Measurements from ENCODE around the gene PLPP1.

The PLPP1 gene

GRCh38 chr5:55441954-55442353 lies 92.8 kb downstream of the PLPP1 start:
- no peaks in the 10 kb centered on the region for H3K4me1 Mint-ChIP-seq (ENCODE audit: low read depth in 2 of 2)
- H3K36me3 Mint-ChIP-seq (ENCODE audit: insufficient read depth) = peaks cover 3% of the 10 kb centered on the region
- no peak for DNase-seq
- H3K9me3 Mint-ChIP-seq = no peaks in the 10 kb centered on the region
- no peak for ATAC-seq (replicated peaks)
- no peak overlapping the region for H3K27ac Mint-ChIP-seq
- H3K27me3 Mint-ChIP-seq = no peaks in the 10 kb centered on the region
- H3K4me3 Mint-ChIP-seq = no peak overlapping the region

DNA sequence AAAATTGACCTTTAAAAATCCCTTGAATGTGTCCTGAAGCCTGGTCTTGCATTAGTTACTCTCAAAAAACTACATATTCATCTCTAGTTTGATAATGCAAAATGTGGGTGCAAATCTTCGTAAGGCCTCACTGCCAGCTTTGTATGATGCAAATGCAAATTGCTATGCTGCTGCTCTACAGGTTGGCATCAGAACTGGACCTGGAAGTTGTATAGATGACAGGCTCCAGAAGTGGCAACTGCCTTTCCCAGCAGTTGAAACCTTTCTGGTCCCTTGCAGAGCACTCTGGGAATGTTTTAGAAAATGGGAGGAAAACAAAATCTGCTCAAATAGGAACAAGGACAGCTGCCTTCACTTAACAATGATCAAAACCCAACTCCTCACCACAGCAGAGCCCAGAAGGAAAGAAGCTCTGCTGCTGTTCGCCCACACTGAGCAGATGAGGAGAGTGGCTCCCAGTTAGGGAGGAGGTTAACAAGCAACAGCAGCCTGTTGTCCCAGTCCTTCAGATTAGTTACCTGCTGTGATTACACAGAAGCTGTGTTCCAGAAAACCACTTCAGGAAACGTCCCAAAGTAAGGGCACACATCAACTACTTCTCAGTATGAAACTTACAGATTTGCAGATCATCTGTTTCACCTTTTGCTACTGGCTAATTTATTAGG lies 93.5 kb downstream of the PLPP1 start:
- H3K27ac Mint-ChIP-seq = no peak overlapping the region
- no peak overlapping the region for H3K4me3 Mint-ChIP-seq
- no peaks in the 10 kb centered on the region for H3K27me3 Mint-ChIP-seq
- DNase-seq (no peak), ATAC-seq (replicated peaks) (no peak)
- no peaks in the 10 kb centered on the region for H3K4me1 Mint-ChIP-seq (ENCODE audit: low read depth in 2 of 2)
- peaks cover 0 to 3% of the 10 kb centered on the region in 2 donors for H3K9me3 Mint-ChIP-seq
- H3K36me3 Mint-ChIP-seq (ENCODE audit: insufficient read depth) = peaks cover 3% of the 10 kb centered on the region

DNA sequence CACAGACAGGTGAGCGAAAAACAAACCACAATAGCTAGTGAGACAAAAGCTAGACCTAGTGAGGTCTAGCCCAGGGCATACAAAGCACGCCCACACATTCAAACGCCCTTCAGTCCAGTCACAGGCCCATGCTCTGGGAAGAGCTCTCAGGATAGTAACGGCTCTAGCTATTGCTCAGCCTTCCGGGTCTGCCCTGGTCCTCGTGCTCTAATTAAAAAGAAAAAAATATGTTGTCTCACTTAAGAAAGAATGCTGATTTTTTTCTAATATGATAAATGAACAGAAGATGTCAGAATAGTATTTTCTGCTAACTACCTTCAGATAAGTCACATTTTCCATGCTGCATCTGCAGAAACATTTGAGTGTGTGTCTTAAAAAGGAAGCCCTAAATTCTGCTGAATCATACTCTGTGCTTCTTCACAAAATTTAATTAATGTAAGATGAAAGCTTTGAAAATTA lies 94.5 kb downstream of the PLPP1 start:
- H3K36me3 Mint-ChIP-seq (ENCODE audit: insufficient read depth) = peaks cover 3% of the 10 kb centered on the region
- H3K4me1 Mint-ChIP-seq (ENCODE audit: low read depth in 2 of 2) = no peaks in the 10 kb centered on the region
- H3K27me3 Mint-ChIP-seq = no peaks in the 10 kb centered on the region
- H3K9me3 Mint-ChIP-seq = peaks cover 4 to 7% of the 10 kb centered on the region in 2 donors
- peak overlapping the region in 1 of 2 donors; percentile 6 for H3K27ac Mint-ChIP-seq
- DNase-seq = no peak
- no peak overlapping the region for H3K4me3 Mint-ChIP-seq
- no peak for ATAC-seq (replicated peaks)

GRCh38 chr5:55438998-55439397 lies 95.8 kb downstream of the PLPP1 start:
- Mint-ChIP-seq H3K27me3 (no peaks in the 10 kb centered on the region), H3K9me3 (peaks cover 9 to 19% of the 10 kb centered on the region in 2 donors), H3K27ac (peak overlapping the region in 1 of 2 donors; percentile 6), H3K36me3 (ENCODE audit: insufficient read depth) (peaks cover 3% of the 10 kb centered on the region), H3K4me1 (ENCODE audit: low read depth in 2 of 2) (no peaks in the 10 kb centered on the region), H3K4me3 (no peak overlapping the region)
- DNase-seq = no peak
- ATAC-seq (replicated peaks) = no peak

- H3K9me3 Mint-ChIP-seq = peaks cover 9 to 21% of the 10 kb centered on the region in 2 donors
- H3K4me1 Mint-ChIP-seq (ENCODE audit: low read depth in 2 of 2) = no peaks in the 10 kb centered on the region
- no peak for DNase-seq
- H3K4me3 Mint-ChIP-seq = no peak overlapping the region
- H3K27me3 Mint-ChIP-seq = no peaks in the 10 kb centered on the region
- ATAC-seq (replicated peaks) = no peak
- no peak overlapping the region for H3K27ac Mint-ChIP-seq
- peaks cover 2% of the 10 kb centered on the region for H3K36me3 Mint-ChIP-seq (ENCODE audit: insufficient read depth)
Measured at GRCh38 chr5:55437859-55438206, 96.9 kb downstream of the PLPP1 start.

- Mint-ChIP-seq H3K9me3 (peaks cover 11 to 25% of the 10 kb centered on the region in 2 donors), H3K36me3 (ENCODE audit: insufficient read depth) (peaks cover 2% of the 10 kb centered on the region), H3K27ac (no peak overlapping the region), H3K27me3 (no peaks in the 10 kb centered on the region), H3K4me3 (no peak overlapping the region), H3K4me1 (ENCODE audit: low read depth in 2 of 2) (no peaks in the 10 kb centered on the region)
- ATAC-seq (replicated peaks) = no peak
- no peak for DNase-seq
Measured at GRCh38 chr5:55437452-55437851, 97.3 kb downstream of the PLPP1 start.

GRCh38 chr5:55432549-55432948 lies 102.2 kb downstream of the PLPP1 start:
- Mint-ChIP-seq H3K36me3 (ENCODE audit: insufficient read depth) (peaks cover 7% of the 10 kb centered on the region), H3K4me3 (no peak overlapping the region), H3K4me1 (ENCODE audit: low read depth in 2 of 2) (no peaks in the 10 kb centered on the region), H3K27me3 (no peaks in the 10 kb centered on the region), H3K9me3 (peaks cover 15 to 63% of the 10 kb centered on the region in 2 donors), H3K27ac (no peak overlapping the region)
- ATAC-seq (replicated peaks) = no peak
- DNase-seq = no peak

- H3K4me1 Mint-ChIP-seq (ENCODE audit: low read depth in 2 of 2) = no peaks in the 10 kb centered on the region
- no peak for DNase-seq
- H3K9me3 Mint-ChIP-seq = peaks cover 7 to 50% of the 10 kb centered on the region in 2 donors
- no peaks in the 10 kb centered on the region for H3K27me3 Mint-ChIP-seq
- peaks cover 32% of the 10 kb centered on the region for H3K36me3 Mint-ChIP-seq (ENCODE audit: insufficient read depth)
- no peak overlapping the region for H3K27ac Mint-ChIP-seq
- H3K4me3 Mint-ChIP-seq = no peak overlapping the region
- ATAC-seq (replicated peaks) = no peak
Measured at GRCh38 chr5:55429613-55430253, 105.0 kb downstream of the PLPP1 start.

GRCh38 chr5:55429221-55429612 lies 105.5 kb downstream of the PLPP1 start:
- DNase-seq (no peak), ATAC-seq (replicated peaks) (no peak)
- Mint-ChIP-seq H3K4me3 (no peak overlapping the region), H3K9me3 (peaks cover 6 to 45% of the 10 kb centered on the region in 2 donors), H3K27me3 (no peaks in the 10 kb centered on the region), H3K27ac (no peak overlapping the region), H3K4me1 (ENCODE audit: low read depth in 2 of 2) (no peaks in the 10 kb centered on the region), H3K36me3 (ENCODE audit: insufficient read depth) (peaks cover 37% of the 10 kb centered on the region)

DNA sequence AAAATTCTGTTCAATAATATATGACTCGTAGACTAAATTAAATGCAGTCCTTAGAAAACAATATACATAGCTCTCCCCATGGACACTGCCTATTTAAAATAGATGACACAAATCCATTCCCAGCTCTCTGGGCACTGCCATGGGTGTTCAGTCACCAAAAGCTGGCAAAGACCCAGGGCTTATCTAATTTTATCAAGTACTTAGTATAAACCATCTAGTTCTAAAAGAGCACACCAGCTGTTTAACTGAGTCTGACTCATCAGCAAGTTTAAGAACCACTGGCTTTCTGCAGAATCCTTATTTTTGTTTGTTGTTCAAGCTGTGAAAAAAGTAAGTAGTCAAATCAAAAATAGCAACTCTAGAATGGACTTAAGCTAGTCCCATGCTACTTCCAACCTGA lies 107.6 kb downstream of the PLPP1 start:
- DNase-seq = no peak
- Mint-ChIP-seq H3K36me3 (ENCODE audit: insufficient read depth) (peaks cover 55% of the 10 kb centered on the region), H3K27me3 (no peaks in the 10 kb centered on the region), H3K9me3 (peaks cover 4 to 35% of the 10 kb centered on the region in 2 donors), H3K27ac (no peak overlapping the region), H3K4me3 (no peak overlapping the region), H3K4me1 (ENCODE audit: low read depth in 2 of 2) (no peaks in the 10 kb centered on the region)
- ATAC-seq (replicated peaks) = no peak

DNA sequence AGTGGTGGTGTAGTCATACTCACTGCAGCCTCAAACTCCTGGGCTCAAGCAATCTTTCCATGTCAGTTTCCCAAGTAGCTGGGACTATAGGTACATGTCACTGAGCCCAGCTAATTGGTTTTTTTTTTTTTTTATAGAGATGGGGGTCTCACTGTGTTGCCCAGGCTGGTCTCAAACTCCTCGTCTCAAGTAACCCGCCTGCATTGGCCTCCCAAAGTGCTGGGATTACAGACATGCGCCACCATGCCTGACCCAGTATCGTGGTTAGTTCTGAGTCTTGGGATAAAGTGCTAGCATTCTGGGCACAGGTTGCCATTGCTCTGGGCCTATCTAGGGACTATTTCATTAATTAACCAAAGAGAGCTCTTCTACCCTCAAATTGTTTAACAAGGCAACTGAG lies 108.3 kb downstream of the PLPP1 start:
- H3K9me3 Mint-ChIP-seq = peaks cover 2 to 33% of the 10 kb centered on the region in 2 donors
- no peaks in the 10 kb centered on the region for H3K27me3 Mint-ChIP-seq
- no peak overlapping the region for H3K4me3 Mint-ChIP-seq
- DNase-seq = no peak
- no peak overlapping the region for H3K27ac Mint-ChIP-seq
- ATAC-seq (replicated peaks) = no peak
- no peaks in the 10 kb centered on the region for H3K4me1 Mint-ChIP-seq (ENCODE audit: low read depth in 2 of 2)
- H3K36me3 Mint-ChIP-seq (ENCODE audit: insufficient read depth) = peaks cover 56% of the 10 kb centered on the region

DNA sequence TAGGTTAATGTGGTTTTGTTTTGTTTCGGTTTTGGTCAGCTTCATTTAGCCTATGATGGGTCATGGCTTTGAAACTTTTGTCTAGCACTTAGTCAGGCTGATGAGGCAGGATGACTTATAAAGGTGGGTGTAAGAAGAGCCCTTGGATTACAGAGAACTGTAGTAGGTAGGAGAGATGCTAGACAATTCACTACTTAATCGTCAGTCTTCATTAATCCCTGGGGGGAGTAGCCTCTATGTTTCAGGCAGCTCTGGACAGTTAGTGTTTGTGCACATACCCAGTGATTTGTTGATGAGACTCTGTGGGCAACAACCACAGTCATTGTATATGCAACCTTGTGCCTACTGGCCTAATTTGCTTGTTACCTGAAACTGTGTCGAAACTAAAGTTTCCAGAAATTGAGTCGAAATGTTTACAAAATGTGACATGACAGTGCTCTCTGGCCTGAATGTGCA lies 113.7 kb downstream of the PLPP1 start:
- H3K36me3 Mint-ChIP-seq (ENCODE audit: insufficient read depth) = peaks cover 59% of the 10 kb centered on the region
- peak; percentile 96 for ATAC-seq (replicated peaks)
- H3K27ac Mint-ChIP-seq = peak overlapping the region in 1 of 2 donors; percentile 50
- H3K4me1 Mint-ChIP-seq (ENCODE audit: low read depth in 2 of 2) = peaks cover 9% of the 10 kb centered on the region in 2 donors
- H3K27me3 Mint-ChIP-seq = no peaks in the 10 kb centered on the region
- no peak overlapping the region for H3K4me3 Mint-ChIP-seq
- no peaks in the 10 kb centered on the region for H3K9me3 Mint-ChIP-seq
- DNase-seq = no peak

GRCh38 chr5:55418994-55419968 lies 115.5 kb downstream of the PLPP1 start:
- no peak overlapping the region for H3K27ac Mint-ChIP-seq
- no peak for ATAC-seq (replicated peaks)
- no peak for DNase-seq
- peaks cover 55% of the 10 kb centered on the region for H3K36me3 Mint-ChIP-seq (ENCODE audit: insufficient read depth)
- H3K9me3 Mint-ChIP-seq = no peaks in the 10 kb centered on the region
- no peak overlapping the region for H3K4me3 Mint-ChIP-seq
- H3K4me1 Mint-ChIP-seq (ENCODE audit: low read depth in 2 of 2) = peaks cover 9% of the 10 kb centered on the region in 2 donors
- no peaks in the 10 kb centered on the region for H3K27me3 Mint-ChIP-seq
